ENCODE measurements around the gene RIPOR1.

Gene RIPOR1

DNA sequence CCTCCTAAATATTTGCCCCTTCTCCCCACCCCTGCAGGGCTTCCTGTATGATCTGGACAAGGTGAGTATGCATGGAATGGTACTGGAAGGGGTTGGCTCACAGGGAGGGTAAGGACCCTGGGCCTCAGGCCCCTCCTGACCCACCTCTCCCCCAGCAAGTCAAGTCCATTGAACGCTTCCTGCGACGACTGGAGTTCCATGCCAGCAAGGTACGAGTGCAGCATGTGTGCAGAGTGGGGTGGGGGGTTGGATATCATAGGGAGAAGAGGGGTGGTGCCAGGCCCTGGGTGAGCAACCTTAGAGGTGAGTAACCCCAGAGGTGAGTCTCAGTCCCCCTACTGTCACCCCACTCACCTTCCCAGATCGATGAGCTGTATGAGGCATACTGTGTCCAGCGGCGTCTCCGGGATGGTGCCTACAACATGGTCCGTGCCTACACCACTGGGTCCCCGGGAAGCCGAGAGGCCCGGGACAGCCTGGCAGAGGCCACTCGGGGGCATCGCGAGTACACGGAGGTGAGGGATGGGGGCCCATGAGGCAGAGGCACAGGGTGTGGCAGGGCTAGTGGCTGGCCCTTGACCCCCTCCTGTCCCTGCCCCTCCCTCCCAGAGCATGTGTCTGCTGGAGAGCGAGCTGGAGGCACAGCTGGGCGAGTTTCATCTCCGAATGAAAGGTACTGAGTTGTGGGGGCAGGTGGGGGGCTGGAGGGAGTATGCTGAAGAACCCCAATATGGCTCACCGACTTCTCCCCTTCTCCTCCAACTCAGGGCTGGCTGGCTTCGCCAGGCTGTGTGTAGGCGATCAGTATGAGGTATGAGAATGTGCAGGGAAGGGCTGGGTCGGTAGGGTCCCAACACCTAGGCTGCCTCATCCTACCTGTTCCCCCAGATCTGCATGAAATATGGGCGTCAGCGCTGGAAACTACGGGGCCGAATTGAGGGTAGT is 11.3 kb downstream of the RIPOR1 start:
- TF ChIP-seq, protein P1, sequence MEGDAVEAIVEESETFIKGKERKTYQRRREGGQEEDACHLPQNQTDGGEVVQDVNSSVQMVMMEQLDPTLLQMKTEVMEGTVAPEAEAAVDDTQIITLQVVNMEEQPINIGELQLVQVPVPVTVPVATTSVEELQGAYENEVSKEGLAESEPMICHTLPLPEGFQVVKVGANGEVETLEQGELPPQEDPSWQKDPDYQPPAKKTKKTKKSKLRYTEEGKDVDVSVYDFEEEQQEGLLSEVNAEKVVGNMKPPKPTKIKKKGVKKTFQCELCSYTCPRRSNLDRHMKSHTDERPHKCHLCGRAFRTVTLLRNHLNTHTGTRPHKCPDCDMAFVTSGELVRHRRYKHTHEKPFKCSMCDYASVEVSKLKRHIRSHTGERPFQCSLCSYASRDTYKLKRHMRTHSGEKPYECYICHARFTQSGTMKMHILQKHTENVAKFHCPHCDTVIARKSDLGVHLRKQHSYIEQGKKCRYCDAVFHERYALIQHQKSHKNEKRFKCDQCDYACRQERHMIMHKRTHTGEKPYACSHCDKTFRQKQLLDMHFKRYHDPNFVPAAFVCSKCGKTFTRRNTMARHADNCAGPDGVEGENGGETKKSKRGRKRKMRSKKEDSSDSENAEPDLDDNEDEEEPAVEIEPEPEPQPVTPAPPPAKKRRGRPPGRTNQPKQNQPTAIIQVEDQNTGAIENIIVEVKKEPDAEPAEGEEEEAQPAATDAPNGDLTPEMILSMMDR (IDR thresholded peaks at IDR 0.05; ENCODE audit: extremely low read depth, insufficient read depth, missing control alignments) = no peak
- DNase-seq (ENCODE audit: low spot score) = no peak
- in situ Hi-C loops (cut with MboI; ENCODE audit: low pct_unique_long_range_greater_than_20kb, low sequenced_read_pairs, unreplicated experiment) = loop anchor here (10.0 to 25.0 kb wide), 2 partner anchors 115 to 372 kb away; no protein-coding TSS in a partner anchor

GRCh38 chr16:67540756-67541155 is 12.1 kb downstream of the RIPOR1 start:
- no peak for DNase-seq (ENCODE audit: low spot score)
- in situ Hi-C loops (cut with MboI; ENCODE audit: low pct_unique_long_range_greater_than_20kb, low sequenced_read_pairs, unreplicated experiment) = loop anchor here (25.0 kb wide), 1 partner anchor 372 kb away; no protein-coding TSS in a partner anchor
- TF ChIP-seq, protein P1 (IDR thresholded peaks at IDR 0.05; ENCODE audit: extremely low read depth, insufficient read depth, missing control alignments) = no peak

GRCh38 chr16:67541391-67542263 is 13.0 kb downstream of the RIPOR1 start:
- TF ChIP-seq, protein P1 (IDR thresholded peaks at IDR 0.05; ENCODE audit: extremely low read depth, insufficient read depth, missing control alignments) = no peak
- in situ Hi-C loops (cut with MboI; ENCODE audit: low pct_unique_long_range_greater_than_20kb, low sequenced_read_pairs, unreplicated experiment) = loop anchor here (25.0 kb wide), 1 partner anchor 371 kb away; no protein-coding TSS in a partner anchor
- no peak for DNase-seq (ENCODE audit: low spot score)

DNA sequence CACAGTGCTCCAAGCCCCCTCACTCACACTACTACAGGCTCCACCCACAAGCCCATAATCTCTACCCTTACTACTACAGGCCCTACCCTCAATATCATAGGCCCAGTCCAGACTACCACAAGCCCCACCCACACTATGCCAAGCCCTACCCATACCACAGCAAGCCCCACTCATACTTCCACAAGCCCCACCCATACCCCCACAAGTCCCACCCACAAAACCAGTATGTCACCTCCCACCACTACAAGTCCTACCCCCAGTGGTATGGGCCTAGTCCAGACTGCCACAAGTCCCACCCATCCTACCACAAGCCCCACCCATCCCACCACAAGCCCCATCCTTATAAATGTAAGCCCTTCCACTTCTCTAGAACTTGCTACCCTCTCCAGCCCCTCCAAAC is 13.8 kb downstream of the RIPOR1 start:
- TF ChIP-seq, protein P1 (IDR thresholded peaks at IDR 0.05; ENCODE audit: extremely low read depth, insufficient read depth, missing control alignments) = no peak
- peak; percentile 86 for DNase-seq (ENCODE audit: low spot score)
- in situ Hi-C loops (cut with MboI; ENCODE audit: low pct_unique_long_range_greater_than_20kb, low sequenced_read_pairs, unreplicated experiment) = loop anchor here (25.0 kb wide), 1 partner anchor 370 kb away; no protein-coding TSS in a partner anchor

- in situ Hi-C loops (cut with MboI; ENCODE audit: low pct_unique_long_range_greater_than_20kb, low sequenced_read_pairs, unreplicated experiment) = loop anchor here (25.0 kb wide), 1 partner anchor 369 kb away; no protein-coding TSS in a partner anchor
- no peak for DNase-seq (ENCODE audit: low spot score)
- TF ChIP-seq, protein P1 (IDR thresholded peaks at IDR 0.05; ENCODE audit: extremely low read depth, insufficient read depth, missing control alignments) = no peak
Observed at GRCh38 chr16:67543036-67543435, 14.4 kb downstream of the RIPOR1 start.

- no peak for DNase-seq (ENCODE audit: low spot score)
- in situ Hi-C loops (cut with MboI; ENCODE audit: low pct_unique_long_range_greater_than_20kb, low sequenced_read_pairs, unreplicated experiment) = loop anchor here (25.0 kb wide), 1 partner anchor 369 kb away; no protein-coding TSS in a partner anchor
- TF ChIP-seq, protein P1 (IDR thresholded peaks at IDR 0.05; ENCODE audit: extremely low read depth, insufficient read depth, missing control alignments) = no peak
Observed at GRCh38 chr16:67543582-67543981, 15.0 kb downstream of the RIPOR1 start.

Measured in GM13977 (cell line).